HuH-7.5 (cell line): Measurements from ENCODE around the gene NFE2L2.
"Not testable (repeated sequence)": the region's sequence is repeated elsewhere in the genome, so short reads cannot be mapped to it uniquely, and the experiment has no call there.

Source experiments
- DNase-seq: peaks from one replicate; pipeline ENCODE4 v3.0.0; 2011; ENCODE audit warnings: low spot score

Gene NFE2L2

DNA sequence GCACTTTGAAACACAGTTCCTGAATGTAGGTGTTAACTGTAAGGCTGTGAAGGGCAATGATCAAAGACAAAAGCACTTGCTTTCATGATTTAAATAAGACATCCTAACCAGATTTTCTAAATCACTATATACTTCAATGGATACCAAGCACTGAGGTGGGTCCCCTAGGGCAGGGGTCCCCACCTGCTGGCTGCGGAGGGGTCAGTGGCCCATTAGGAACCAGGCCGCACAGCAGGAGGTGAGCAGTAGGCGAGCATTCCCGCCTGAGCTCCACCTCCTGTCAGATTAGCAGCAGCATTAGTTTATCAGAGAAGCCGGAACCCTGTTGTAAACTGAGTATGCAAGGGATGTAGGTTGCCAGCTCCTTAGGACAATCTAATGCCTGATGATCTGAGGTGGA, 7.1 kb downstream of the NFE2L2 start:
- DNase-seq = no peak

DNA sequence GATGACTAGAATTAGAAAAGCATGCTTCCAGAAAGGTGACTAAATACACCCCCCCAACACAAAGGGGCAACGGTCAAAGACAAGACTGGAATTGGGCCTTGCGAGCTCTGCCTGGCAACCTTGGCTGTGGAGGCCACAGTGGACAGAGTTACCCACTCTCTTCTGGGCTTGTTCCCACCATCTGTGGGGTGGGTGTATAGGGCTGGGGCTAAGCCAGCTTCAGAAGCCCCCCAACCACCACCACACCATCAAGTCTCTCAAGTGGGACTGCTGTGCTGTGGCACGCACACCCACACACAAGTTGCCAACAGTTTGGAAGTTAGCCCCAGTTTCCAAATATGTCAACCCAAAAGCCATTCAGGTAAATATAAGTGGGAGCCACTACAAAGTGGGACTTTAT, 7.8 kb downstream of the NFE2L2 start:
- DNase-seq = no peak

DNA sequence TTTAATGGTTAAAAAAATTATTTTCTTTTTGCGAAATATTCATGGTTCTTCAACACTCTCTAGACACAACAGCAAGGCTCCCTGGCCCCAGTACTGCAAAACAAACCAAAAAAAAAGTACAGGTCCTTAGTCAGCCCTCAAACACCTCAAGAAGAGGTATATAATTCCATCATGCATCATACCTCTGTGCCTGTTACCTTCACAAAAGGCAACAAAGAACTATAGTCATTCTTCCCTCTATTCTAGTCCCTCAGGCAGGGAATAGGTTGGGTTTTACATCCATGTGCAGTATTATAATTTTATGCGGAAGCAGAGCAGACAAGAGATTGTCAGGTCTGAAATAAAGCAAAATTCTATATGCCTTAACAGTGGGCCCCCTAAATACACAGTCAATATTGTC, 8.5 kb downstream of the NFE2L2 start:
- DNase-seq = no peak

DNA sequence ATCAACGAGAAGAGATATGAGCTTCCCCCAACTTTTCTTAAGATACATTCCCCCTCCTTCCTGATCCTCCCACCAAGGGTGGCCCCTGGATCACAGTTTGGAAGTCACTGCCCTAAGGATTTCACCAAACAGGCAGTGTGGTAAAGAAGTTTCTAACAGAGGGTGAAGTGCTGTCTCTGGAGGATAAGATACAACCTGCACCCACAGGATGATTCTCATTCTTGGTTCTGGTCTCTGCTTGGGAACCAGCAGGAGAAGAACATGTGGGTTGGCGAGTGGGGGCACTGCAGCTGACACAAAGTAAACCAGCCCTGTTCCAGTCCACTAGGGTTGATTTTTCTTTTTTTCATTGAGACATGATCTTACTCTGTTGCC, 9.3 kb downstream of the NFE2L2 start:
- DNase-seq = no peak

DNA sequence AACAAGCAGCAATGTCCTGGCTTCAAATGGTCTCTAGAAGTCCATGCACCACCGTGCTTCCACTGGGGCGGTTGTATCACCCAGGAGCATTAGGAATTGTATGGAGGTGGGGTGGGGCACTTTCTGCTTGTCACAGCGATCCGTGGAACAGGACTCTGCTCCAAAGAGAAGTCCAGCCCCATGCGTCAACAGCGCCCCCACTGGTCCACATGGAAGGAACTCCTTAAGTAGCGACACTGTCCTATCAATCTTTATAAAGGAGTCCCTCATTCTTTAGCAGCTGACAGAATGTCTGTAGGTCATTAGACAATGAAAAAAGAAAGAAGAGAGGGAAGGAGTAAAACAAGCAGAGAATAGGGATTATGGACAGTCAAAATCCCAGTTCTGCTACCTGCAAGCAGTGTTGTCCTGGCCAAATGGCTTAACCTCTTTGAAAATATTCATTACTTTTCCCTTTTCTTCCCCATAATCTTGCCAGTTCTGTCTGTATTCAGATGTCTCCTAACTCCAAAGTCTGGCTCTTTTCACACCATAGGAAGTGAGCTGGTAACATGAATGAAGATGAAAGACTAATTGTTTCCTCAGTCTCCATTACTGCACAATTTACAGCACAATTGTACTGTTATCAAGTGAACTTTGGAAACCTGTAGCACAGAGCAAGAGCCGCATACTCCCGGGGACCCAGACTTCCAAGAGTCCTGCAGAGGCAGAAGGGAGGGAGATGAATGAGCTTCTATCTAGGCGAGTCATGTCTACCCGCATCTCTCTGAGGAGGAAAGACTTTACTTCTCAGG, 9.9 kb downstream of the NFE2L2 start:
- DNase-seq = no peak

DNA sequence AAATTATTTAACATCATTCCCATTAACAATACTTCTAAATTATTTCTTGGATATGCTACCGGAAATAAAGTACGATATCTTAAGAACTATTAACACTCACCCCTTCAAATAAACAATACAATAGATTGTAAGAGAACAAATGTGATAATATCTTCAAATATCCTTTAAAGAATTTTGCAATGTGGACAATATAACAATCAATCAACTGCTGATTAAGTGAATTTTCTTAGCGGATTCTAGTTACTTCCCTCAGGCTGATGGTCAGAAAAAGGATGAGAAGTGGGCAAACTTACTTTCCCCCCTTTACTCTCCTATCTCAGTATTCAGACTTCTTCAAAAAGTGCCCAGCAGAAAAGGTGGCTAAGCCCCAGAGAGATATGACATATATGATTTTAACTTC, 10.8 kb downstream of the NFE2L2 start:
- no peak for DNase-seq

DNA sequence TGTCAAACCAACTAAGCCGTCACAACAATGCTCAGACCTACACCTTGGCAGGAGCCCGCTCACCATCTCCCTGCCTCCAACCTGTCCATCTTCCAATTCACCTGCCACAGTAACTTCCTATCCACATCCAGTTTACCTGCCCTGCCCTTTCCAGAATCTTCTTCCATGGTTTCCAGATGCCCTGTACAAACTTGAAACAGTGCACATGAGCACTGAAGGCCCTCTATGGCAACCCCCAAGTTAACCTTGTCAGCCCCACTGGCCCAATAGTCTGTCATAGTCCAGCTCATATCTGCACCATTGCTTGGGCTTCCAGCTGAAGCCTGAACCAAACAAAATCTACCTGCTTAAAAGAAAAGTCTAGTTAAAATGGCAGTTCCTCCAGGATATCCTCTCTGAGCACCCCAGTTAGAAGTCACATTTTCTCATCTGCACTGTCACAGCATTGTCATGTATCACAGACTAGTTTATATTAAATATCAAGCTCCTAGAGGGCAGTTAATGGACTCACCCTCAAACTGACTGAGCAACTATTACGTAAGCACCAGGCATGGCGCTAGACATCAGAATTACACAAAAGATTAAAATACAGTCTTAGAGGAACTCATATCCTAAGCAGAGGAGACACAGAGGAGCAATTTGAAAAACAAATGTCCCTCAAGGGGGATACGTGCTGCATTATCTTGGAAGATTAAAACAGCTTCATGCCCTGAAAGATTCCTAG, 11.6 kb downstream of the NFE2L2 start:
- no peak for DNase-seq

DNA sequence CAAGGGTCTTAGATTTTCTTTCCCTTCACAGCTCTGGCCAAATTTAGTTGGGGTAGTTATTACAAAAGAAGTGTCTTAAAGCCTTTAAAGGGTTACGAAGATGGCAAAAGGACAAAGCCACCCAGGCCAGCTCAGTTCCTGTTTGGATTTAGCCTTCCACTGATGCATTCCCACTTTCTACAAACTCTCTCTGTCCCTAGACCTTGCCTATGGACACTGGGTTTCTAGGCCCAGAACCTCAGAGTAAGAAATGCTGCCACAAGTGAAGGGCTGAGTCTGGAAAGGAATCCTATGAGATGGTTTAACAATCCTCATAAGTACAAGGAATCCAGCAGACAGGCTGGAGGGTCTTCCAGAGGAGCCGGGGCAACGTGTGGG, 13.4 kb downstream of the NFE2L2 start:
- DNase-seq = no peak

DNA sequence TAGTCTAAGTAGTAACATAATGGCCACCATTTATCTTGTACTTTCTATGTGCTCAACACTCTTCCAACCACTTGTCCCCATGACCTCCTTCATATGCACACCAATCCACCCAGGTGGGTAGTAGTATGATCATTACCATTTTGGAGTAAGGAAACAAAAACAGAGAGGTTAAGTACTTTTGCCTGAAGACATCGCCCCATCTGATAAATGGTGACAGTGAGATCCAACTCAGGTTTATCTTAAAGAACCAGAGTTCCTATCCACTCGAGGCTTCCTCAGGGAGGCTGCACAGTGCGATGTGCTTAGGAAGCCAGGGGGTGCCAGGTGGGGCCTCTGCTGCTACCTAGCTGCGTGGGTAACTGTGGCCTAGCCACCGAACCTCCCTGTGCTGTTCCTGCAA, 14.1 kb downstream of the NFE2L2 start:
- DNase-seq = no peak

DNA sequence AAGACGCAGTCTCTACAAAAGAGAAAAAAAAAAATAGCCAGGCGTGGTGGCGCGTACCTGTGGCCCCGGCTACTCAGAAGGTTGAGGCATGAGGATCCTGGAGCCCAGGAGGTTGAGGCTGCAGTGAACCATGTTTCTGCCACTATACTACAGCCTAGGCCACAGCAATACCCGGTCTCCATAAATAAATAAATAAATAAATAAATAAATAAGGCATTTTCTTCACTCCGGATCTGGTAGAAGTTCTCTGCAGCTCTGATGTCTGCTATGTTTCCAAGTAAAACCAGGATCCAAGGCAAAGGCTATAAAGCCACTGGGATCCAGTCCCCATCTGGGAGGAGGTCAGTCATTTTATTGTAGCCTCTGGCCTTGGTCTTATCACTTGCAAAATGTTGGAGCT, 15.5 kb downstream of the NFE2L2 start:
- DNase-seq = no peak

DNA sequence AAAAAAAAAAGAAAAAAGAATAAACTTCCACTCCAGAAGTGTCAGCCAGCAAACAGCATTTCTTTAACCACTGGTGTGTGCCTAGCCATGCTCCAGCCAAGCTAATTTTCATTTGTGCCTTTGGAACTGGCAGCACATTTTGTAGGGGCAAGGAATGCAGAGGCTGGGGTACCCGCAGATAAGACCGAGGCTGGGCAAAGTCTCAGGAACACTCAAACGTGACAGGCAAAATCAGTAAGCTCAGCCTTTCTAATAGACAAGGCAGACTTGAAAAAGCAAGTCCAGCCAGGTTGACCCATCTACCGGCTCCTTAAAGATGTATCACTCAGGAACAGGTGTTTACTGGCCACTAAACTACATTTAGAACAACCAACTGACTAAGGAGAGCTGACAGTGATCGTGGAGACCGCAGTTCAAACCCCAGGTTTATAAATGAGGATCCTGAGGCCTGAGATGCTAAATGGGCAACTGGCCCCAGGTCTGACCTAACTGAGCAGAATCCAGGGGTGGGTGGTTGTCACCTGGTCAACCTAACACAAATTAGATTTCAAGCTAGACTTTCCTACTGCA, 16.7 kb downstream of the NFE2L2 start:
- DNase-seq = no peak

DNA sequence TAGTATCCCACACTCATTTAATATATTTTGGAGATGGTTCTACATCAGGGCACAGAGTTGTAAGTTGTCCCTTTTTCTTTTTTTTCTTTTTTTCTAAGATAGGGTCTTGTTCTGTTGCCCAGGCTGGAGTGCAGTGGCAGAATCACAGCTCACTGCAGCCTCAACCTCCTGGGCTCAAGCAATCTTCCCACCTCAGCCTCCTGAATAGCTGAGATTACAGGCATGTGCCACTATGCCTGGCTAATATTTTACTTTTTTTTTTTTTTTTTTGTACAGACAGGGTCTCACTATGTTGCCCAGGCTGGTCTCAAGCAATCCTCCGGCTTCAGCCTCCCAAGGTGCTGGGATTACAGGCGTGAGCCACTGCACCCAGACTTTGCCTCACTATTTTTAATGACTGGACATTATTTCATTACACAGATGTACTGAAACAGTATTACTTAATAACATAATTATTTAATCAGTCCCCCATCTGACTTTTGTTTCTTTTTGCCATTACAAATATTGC, 17.9 kb downstream of the NFE2L2 start:
- DNase-seq = not testable (repeated sequence)

DNA sequence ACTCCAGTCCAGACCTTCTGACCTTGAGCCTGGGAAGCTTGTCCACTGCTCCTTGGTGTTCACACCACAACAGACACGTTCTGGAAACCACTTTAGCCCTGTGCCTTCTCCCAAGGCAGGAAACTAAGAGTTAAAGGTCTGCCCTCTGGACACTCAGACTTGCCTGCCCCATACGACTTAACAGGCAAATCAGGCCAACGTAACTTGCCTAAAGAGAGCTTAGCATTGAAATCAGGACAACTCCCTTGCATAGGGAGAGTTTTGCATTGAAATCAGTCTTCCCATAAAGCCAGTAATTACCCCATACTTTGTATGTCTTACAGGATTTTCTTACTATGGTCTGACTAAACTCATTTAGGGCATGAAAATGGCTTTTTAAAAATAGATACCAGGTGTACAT, 18.5 kb downstream of the NFE2L2 start:
- no peak for DNase-seq

DNA sequence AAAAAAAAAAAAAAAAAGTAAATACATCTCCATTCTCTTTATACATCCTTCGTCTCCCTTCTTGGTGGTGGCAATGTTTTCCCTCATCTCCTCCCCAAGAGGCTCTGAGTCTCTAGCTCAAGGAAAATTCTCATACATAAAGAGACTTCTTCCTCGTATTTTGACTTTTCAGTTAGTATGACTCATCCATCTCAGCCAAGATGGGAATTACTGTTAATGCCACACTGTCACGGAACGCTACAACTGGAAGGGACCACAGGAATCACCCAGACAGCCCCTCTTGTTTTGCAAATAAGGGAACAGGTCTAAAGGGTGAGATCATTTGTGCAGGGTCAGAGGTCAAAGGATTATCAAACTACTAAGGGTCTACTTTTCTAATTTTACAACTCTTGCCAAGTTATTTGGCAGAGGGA, 19.5 kb downstream of the NFE2L2 start:
- no peak for DNase-seq

DNA sequence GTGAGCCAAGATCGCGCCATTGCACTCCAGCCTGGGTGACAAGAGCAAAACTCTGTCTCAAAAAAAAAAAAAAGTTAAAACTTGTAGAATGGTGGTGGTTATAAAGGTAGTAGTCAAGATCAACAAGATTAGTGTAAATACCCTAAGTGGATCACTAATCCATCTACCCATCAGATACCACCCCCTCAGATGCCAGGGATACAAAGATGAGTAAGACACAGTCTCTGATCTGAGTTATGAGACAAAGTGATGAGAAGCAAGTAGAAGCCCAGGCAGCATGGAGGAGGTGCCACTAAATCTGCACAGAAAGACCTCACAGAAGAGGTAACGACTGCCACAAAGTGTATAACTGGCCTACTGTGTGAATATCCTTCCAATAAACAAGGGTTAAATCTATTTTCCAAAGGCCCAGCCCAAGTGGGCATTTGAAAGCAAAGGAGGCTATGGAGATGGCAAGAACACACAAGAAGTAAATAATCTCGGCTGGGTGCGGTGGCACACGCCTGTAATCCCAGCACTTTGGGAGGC, 20.2 kb downstream of the NFE2L2 start:
- DNase-seq = no peak

DNA sequence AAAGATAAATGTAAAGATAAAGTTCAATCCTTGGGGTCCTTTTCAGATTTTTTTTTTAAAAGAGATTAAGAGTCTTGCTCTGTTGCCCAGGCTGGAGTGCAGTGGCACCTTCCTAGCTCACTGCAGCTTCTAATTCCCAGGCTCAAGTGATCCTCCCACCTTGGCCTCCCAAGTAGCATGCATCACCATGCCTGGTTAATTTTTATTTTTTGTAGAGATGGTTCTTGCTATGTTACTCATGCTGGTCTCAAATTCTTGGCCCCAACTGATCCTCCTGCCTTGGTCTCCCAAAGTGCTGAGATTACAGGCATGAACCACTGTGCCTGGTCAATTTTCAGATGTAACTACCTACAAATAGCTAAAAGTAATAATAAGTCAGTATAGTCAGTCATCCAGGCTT, 21.1 kb downstream of the NFE2L2 start:
- DNase-seq = no peak

DNA sequence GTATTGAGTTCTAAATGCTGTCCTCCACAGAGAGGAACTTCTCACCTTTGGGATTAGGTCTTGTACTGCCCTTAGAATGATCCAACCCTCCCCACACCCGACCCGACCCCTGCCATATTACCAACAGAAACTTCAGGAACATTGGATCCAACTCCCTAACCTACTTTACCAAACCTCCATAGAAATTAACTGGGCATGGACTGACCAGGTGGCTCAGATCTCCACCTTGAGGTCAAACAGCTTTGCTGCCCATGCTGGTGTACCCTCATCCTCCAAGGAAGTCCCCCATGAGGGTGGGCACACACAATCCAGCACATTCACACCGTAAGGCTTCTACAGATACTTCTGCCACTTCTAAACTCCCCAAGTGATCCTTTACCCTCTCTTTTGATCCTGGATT, 21.5 kb downstream of the NFE2L2 start:
- no peak for DNase-seq

DNA sequence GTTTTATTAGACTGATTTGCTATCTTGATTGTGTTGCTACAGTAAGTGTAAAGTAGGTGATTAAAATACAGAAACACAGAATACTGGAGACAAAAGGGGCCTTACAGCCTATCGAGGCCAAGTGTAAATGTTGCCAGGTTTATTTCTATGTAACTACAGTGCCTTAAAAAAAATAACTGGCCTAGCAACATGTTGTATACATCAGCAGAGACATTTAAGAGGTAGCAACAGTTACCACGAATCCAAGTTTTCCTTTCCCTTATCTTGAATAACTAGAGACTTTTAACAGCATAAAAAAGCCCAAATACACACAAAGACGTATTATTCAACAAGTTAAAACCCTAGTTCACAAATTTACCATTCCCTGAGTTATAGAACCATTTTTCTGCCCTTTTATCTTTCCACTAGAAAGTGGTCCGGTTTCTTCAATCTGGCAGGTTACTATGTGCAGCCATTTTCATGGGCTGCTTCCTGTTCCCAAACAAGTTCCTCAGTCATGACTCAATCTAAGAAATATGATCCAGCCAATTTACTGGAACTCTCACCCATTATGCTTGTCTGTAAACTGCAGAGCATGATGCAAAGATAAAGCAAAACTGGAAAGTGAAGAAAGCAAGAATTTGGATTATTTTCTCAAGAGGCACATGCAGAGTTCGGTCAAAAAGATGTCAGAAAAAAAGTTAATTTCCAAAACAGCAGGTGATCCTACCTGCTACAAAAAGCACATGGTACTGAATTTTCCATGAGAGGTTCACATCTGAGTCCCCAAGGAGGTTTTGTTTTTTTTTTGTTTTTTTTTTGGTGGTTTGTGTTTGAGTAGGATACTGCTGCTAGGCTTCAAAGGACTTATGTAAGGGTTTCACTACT, 22.2 kb downstream of the NFE2L2 start:
- DNase-seq = no peak

DNA sequence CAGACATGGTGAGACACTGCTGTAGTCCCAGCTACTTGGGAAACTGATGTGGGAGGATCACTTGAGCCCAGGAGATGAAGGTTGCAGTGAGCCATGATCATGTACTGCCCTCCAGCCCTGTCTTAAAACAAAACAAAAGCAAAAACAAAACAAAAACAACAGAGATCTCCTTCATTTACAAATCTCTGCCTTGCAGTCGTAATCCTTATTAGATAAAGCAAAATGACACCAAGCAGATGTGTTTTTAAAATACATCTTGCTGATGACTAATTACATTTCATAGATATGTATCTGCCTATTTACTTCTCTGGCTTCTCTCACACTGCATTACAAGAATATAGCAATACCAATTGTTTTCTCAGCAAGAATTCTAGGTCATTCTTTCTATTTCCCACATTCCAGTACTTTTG, 22.8 kb downstream of the NFE2L2 start:
- DNase-seq = no peak

DNA sequence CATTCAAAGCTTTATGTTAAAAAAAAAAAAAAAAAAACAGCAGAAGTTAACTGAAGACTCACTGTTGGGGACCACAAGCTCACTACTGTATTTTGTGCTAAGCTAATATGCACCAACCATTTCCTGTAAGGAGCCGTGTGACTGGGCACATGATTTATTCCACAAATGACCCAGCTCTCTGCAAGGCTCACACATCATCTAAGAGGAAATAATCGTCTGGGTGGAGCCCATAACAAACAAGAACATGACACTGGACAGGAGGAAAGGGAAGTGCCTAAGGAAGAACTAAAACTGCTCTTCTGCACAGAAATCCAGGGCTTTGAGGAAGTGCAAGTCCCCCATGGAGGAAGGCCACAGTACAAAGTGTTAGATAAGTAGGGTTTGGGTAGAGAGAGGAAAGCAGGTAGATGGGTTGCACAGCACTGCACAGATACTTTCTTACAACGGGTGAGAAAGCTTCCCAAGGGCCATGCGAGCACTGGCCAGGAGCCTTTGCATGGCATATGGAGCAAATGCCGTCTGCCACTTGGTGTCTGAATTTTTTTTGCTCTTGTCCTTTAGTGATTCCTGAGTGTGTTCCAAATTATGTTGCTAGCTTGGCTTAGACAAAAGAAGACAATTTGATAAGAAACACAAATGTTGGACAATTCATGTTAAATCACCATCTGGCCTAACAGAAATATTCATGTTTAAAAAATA, 24.4 kb downstream of the NFE2L2 start:
- no peak for DNase-seq

DNA sequence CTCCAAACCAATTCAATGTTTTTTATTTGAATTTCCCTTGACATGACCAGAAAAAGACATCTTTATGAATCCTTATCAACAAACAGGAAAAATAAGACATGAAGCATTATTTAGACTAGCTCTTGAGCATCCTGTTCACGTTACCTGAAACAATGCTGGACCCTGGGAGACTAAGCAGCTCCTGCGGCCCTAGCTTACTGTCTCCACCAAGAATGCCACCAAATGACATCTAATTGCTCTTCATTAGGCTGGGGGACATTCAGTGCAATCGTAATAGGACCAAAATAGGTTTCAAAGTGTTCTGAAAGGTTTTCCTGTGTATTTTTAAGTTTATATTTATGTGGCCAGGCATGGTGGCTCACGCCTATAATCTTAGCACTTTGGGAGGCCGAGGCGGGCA, 25.5 kb downstream of the NFE2L2 start:
- no peak for DNase-seq
